ENCODE results near the gene SNRNP48. TPM values are rescaled to one million over a fixed set of nuclear protein-coding genes. Genes with fewer than 3 reads are reported as not detected.
A peak's percentile ranks its signal among the peaks of the same experiment; 100 is the strongest.

The SNRNP48 gene
- total RNA-seq, 1 experiment from 2014 or later = 17.6 TPM

GRCh38 chr6:7550433-7550801 is 39.6 kb upstream of the SNRNP48 start:
- POLR2A ChIA-PET = no interaction called here
- CTCF ChIA-PET = no interaction called here
- ATAC-seq = no peak
- TF ChIP-seq GABPB1 (CRISPR knock-in tag; IDR thresholded peaks at IDR 0.05) (0 out of 2 replicates have a peak, but pooled peaks have one; percentile 18), JAZF1 (CRISPR knock-in tag; IDR thresholded peaks at IDR 0.05) (no peak), PRDM15 (CRISPR knock-in tag; IDR thresholded peaks at IDR 0.05) (0 out of 2 replicates have a peak, but pooled peaks have one; percentile 6)
- 0 out of 2 replicates have a peak, but pooled peaks cover 3% of the 10 kb centered on the region for H3K36me3 Mint-ChIP-seq
- DNase-seq (ENCODE audit: low spot score) = no peak
- no peak overlapping the region for H3K4me3 Mint-ChIP-seq
- H3K27me3 Mint-ChIP-seq (ENCODE audit: low read depth) = no peaks in the 10 kb centered on the region
- H3K27ac Mint-ChIP-seq = no peak overlapping the region
- H3K9me3 Mint-ChIP-seq = no peaks in the 10 kb centered on the region
- peaks cover 42% of the 10 kb centered on the region for H3K4me1 Mint-ChIP-seq

GRCh38 chr6:7554533-7555275 is 35.3 kb upstream of the SNRNP48 start:
- no peaks in the 10 kb centered on the region for H3K27me3 Mint-ChIP-seq (ENCODE audit: low read depth)
- ATAC-seq (no peak), DNase-seq (ENCODE audit: low spot score) (no peak)
- ChIA-PET POLR2A (no interaction called here), CTCF (no interaction called here)
- no peak overlapping the region for H3K27ac Mint-ChIP-seq
- no peaks in the 10 kb centered on the region for H3K9me3 Mint-ChIP-seq
- H3K4me3 Mint-ChIP-seq = no peak overlapping the region
- peaks cover 9% of the 10 kb centered on the region for H3K4me1 Mint-ChIP-seq
- TF ChIP-seq ATF6 (CRISPR knock-in tag; IDR thresholded peaks at IDR 0.05) = no peak
- H3K36me3 Mint-ChIP-seq = peaks cover 24% of the 10 kb centered on the region

- Mint-ChIP-seq H3K4me1 (peaks cover 9% of the 10 kb centered on the region), H3K4me3 (no peak overlapping the region), H3K36me3 (peaks cover 32% of the 10 kb centered on the region), H3K27ac (no peak overlapping the region), H3K9me3 (no peaks in the 10 kb centered on the region), H3K27me3 (ENCODE audit: low read depth) (no peaks in the 10 kb centered on the region)
- DNase-seq (ENCODE audit: low spot score) = no peak
- CTCF ChIA-PET = no interaction called here
- TF ChIP-seq TCF7 (CRISPR knock-in tag; IDR thresholded peaks at IDR 0.05; ENCODE audit: low read depth) = no peak
- no peak for TF ChIP-seq CTCF (IDR thresholded peaks at IDR 0.05)
- TF ChIP-seq PREB (CRISPR knock-in tag; IDR thresholded peaks at IDR 0.05; ENCODE audit: borderline replicate concordance) = no peak
- TF ChIP-seq KAT7 (CRISPR knock-in tag; IDR thresholded peaks at IDR 0.05; ENCODE audit: borderline replicate concordance) = no peak
- TF ChIP-seq E2F1 (CRISPR knock-in tag; IDR thresholded peaks at IDR 0.05) = no peak
- TF ChIP-seq PRDM15 (CRISPR knock-in tag; IDR thresholded peaks at IDR 0.05) = no peak
- TF ChIP-seq ATF3 (CRISPR knock-in tag; conservative IDR thresholded peaks at IDR 0.05) = no peak
- ATAC-seq = no peak
- POLR2A ChIA-PET = no interaction called here
These were observed 34.3 kb upstream of the SNRNP48 start for GRCh38 chr6:7555671-7556070.
